Right lobe of liver (tissue), 6 donors: ENCODE measurements around the gene LIMCH1. TPM values are rescaled to one million over a fixed set of nuclear protein-coding genes. Genes with fewer than 3 reads are reported as not detected.

Source experiments
- ATAC-seq, 4 donors: fragments of 200-7000 bp; cut with Tn5 transposase; one replicate each; pipeline ENCODE4 v1.9.1; 2020; ENCODE audit warnings: mild to moderate bottlenecking in 4 of 4, moderate library complexity in 4 of 4
- DNase-seq, 3 donors: peaks; one replicate each; pipeline ENCODE4 v3.0.0-alpha.2; 2020
- H3K27ac ChIP-seq, 3 donors: fragments of 200-600 bp; one replicate each; pipeline ENCODE4 v1.8.0; 2022
- H3K27me3 ChIP-seq, 2 donors: fragments of 200-600 bp; one replicate each; pipeline ENCODE4 v1.8.0; 2022
- H3K36me3 ChIP-seq, 4 donors: fragments of 200-600 bp; sonication (generic) in 1 of 4; one replicate each; pipeline versions ENCODE4 v1.5.1 to v1.8.0; 2017 to 2022; ENCODE audit warnings: control low read depth in 1 of 4
- H3K4me1 ChIP-seq, 4 donors: fragments of 200-600 bp; sonication (generic) in 1 of 4; one replicate each; pipeline versions ENCODE4 v1.5.1 to v1.8.0; 2017 to 2022; ENCODE audit warnings: control low read depth in 1 of 4
- H3K4me3 ChIP-seq, 3 donors: fragments of 200-600 bp; one replicate each; pipeline ENCODE4 v1.8.0; 2022
- H3K9me3 ChIP-seq, 4 donors: fragments of 200-600 bp; sonication (generic) in 1 of 4; one replicate each; pipeline versions ENCODE4 v1.5.1 to v1.8.0; 2017 to 2022; ENCODE audit warnings: control low read depth in 1 of 4
- POLR2A ChIP-seq: fragments of 450-650 bp; IDR thresholded peaks from one replicate; pipeline ENCODE4 v1.6.1; 2017; ENCODE audit warnings: antibody characterized with exemption, mild to moderate bottlenecking
- WGBS: methylation state at CpG from one replicate; pipeline ENCODE4 v1.1.6; 2018; ENCODE audit warnings: low coverage, low lambda C conversion rate; ENCODE audit not compliant: insufficient coverage; ENCODE audit errors: missing lambda C conversion rate; 5-methylcytosine and 5-hydroxymethylcytosine counted together
- intact Hi-C, 2 donors: fragments of 100-400 bp; cut with DNase I; formaldehyde crosslinking; loops; one replicate each; pipeline versions ENCODE4 v1.11.2 to v1.14.1; 2022
- total RNA-seq, 6 experiments: library from RNA; depleted of rRNA in 2 of 6; stranded (reverse); fragments of >200 nt in 2 of 6; fragmentation: NEBNext Ultra II Directional in 3 of 6; extraction: Animal tissue kit (Norgen Biotek cat#: 25700) in 3 of 6; gene quantifications; one replicate each; pipeline versions ENCODE4 v1.1.0 to v1.2.4, GENCODE V29; 2016 to 2023
- TF ChIP-seq, protein P1 (sequence below), 4 donors: fragments of 200-600 bp in 3 of 4; fragments of 450-650 bp in 1 of 4; IDR thresholded peaks; one replicate each; pipeline versions ENCODE4 v1.5.1 to v1.8.0; 2016 to 2022; ENCODE audit warnings: antibody characterized with exemption in 4 of 4, mild to moderate bottlenecking in 2 of 4
- donor health status: DM: no; HTN: yes; CAD: no.
- donor health status: DM: no; HTN: no; CAD: no.
- donor health status: DM: no; HTN: no; CAD: no.
- donor health status: DM: no; HTN: yes; CAD: no.
- donor health status: DM: no; HTN: yes; CAD: no.

Gene LIMCH1
- total RNA-seq, 6 experiments from 2014 or later: 8.3 to 26.9 (median 12.9) TPM

DNA sequence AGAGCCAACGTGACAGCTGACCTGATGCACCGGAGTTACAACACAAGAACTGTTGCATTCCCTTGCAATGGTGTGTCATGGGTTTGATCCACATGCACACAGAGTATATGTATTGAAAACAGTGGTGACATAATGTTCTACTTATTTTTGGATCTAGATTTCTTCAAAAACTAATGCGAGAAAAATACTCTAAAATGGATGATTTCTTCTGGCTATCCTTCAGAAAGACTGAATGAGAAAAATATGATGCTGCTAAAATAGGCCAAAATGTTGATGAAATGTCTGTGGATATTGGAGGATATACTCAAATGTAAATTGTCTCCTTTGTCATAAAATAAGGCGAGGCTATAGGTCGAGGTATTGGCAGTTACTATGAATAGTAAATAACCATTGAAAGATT lies 30.4 kb downstream of the LIMCH1 start:
- Histone ChIP-seq H3K4me1 (no peaks in the 10 kb centered on the region), H3K27me3 (no peaks in the 10 kb centered on the region), H3K36me3 (no peaks in the 10 kb centered on the region), H3K9me3 (no peaks in the 10 kb centered on the region), H3K27ac (no peak overlapping the region), H3K4me3 (no peak overlapping the region)
- 86% methylated on average over 5 of the region's 5 CpGs for WGBS
- intact Hi-C loops: no loop called here
- TF ChIP-seq, protein P1, sequence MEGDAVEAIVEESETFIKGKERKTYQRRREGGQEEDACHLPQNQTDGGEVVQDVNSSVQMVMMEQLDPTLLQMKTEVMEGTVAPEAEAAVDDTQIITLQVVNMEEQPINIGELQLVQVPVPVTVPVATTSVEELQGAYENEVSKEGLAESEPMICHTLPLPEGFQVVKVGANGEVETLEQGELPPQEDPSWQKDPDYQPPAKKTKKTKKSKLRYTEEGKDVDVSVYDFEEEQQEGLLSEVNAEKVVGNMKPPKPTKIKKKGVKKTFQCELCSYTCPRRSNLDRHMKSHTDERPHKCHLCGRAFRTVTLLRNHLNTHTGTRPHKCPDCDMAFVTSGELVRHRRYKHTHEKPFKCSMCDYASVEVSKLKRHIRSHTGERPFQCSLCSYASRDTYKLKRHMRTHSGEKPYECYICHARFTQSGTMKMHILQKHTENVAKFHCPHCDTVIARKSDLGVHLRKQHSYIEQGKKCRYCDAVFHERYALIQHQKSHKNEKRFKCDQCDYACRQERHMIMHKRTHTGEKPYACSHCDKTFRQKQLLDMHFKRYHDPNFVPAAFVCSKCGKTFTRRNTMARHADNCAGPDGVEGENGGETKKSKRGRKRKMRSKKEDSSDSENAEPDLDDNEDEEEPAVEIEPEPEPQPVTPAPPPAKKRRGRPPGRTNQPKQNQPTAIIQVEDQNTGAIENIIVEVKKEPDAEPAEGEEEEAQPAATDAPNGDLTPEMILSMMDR (IDR thresholded peaks at IDR 0.05): no peak
- no peak for ATAC-seq
- DNase-seq: no peak

DNA sequence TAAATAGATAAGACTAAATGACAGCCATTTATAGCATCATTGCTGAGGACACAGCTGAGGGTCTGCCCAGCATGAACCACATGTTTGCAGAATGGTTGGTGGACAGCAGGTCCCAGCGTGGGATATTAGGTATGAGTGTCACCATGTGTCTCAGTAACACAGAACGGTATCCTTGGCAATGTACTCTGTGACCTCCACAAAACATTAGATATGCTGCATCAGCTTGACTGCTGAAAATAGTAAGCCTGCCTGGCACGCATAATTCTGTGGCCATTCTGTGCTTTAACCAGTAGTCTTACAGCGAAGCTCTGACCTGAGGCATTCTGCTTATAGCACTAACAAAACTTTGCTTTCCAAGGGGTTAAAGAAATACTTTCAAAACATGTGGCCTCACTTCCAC lies 32.0 kb downstream of the LIMCH1 start:
- Histone ChIP-seq H3K36me3 (no peaks in the 10 kb centered on the region), H3K4me3 (no peak overlapping the region), H3K9me3 (no peaks in the 10 kb centered on the region), H3K27ac (no peak overlapping the region), H3K4me1 (no peaks in the 10 kb centered on the region), H3K27me3 (no peaks in the 10 kb centered on the region)
- DNase-seq (no peak), ATAC-seq (peak; percentile 21 to 61 (median 58))
- WGBS: 50% methylated on average over 3 of the region's 4 CpGs
- no peak for TF ChIP-seq POLR2A
- TF ChIP-seq, protein P1 (IDR thresholded peaks at IDR 0.05): no peak
- intact Hi-C loops: no loop called here

DNA sequence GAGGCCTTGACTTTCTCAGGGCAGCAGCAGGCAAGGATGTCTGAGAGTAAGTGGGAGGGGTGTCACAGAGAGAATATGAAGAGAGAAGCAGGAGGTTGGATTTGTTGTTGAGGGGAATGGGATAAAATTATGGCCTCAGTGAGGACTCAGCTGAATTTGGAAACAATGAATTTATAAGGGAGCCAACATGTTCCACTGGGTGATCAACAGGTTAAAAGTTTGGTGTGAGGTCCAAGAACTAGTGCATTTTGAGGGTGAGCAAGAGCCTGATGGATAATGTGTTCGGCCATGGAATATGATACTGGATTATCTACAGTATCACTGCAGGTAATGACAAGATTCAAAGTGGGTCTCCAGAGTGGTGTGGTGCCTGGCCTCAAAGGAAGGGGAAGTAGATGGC lies 33.5 kb downstream of the LIMCH1 start:
- intact Hi-C loops: no loop called here
- no peak overlapping the region for H3K4me3 ChIP-seq
- no peaks in the 10 kb centered on the region for H3K27me3 ChIP-seq

DNA sequence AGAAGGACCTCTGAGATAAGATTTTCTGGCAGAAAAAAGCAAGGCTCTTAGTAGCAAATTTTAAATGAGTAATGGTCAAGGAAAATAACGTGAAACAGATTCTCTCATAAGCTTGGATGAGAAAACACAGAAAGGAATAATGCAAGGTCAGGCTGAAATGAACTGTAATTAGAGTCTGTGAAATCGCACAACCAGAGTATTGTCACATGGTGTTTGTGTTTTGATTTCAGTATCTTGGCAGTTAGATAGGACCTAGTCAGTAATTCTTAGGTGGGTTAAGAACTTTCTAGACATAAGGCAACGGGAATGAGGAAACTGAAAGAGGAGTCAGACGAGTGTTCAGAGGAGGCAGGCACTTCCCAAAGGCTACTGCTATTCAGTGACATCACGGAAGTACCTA lies 34.6 kb downstream of the LIMCH1 start:
- DNase-seq (no peak), ATAC-seq (peak in 2 of 4 donors; percentile 18 to 55)
- no peaks in the 10 kb centered on the region for H3K4me1 ChIP-seq
- H3K27me3 ChIP-seq: no peaks in the 10 kb centered on the region
- no peak for TF ChIP-seq POLR2A
- TF ChIP-seq, protein P1 (IDR thresholded peaks at IDR 0.05): no peak
- WGBS: 47% methylated on average over 5 of the region's 5 CpGs
- H3K36me3 ChIP-seq: no peaks in the 10 kb centered on the region
- no peaks in the 10 kb centered on the region for H3K9me3 ChIP-seq
- H3K27ac ChIP-seq: no peak overlapping the region
- H3K4me3 ChIP-seq: no peak overlapping the region
- intact Hi-C loops: no loop called here

More for the DNA sequence above, 33.5 kb downstream of the LIMCH1 start:
- H3K9me3 ChIP-seq: no peaks in the 10 kb centered on the region
- no peak for TF ChIP-seq POLR2A
- TF ChIP-seq, protein P1 (IDR thresholded peaks at IDR 0.05): no peak
- H3K4me1 ChIP-seq: no peaks in the 10 kb centered on the region
- 55% methylated on average over 1 of the region's 1 CpG for WGBS
- DNase-seq: no peak
- no peak for ATAC-seq
- H3K27ac ChIP-seq: no peak overlapping the region
- H3K36me3 ChIP-seq: no peaks in the 10 kb centered on the region

DNA sequence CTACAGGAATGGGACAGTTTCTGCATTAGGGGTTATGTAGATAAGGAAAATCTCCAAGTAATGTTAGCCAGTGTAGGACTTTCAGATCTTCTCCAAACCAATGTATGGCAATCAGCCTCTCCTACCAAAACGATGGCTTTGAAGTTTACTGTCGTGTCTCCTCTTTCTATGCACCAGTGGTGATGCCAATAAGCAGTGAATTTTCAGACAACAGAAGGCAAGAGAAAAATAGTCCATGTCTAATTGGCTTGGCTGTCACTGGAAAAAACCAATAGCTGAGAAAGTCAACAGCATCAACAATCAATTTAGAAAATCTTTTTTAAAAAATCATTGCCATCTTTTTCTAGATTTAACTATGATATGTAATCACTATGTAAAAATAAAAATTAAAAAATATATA lies 35.0 kb downstream of the LIMCH1 start:
- no peaks in the 10 kb centered on the region for H3K36me3 ChIP-seq
- TF ChIP-seq, protein P1 (IDR thresholded peaks at IDR 0.05): no peak
- no peak for TF ChIP-seq POLR2A
- H3K9me3 ChIP-seq: no peaks in the 10 kb centered on the region
- H3K4me3 ChIP-seq: no peak overlapping the region
- WGBS: 46% methylated on average over 2 of the region's 2 CpGs
- intact Hi-C loops: no loop called here
- no peaks in the 10 kb centered on the region for H3K4me1 ChIP-seq
- ATAC-seq: no peak
- no peak for DNase-seq
- H3K27ac ChIP-seq: no peak overlapping the region
- H3K27me3 ChIP-seq: no peaks in the 10 kb centered on the region
